AG04450 (cell line): ENCODE data around the gene SLC6A19. TPM values are rescaled to one million over a fixed set of nuclear protein-coding genes. Genes with fewer than 3 reads are reported as not detected.

Source experiments
- CTCF ChIA-PET: fragments of 300-600, 350-600 bp; formaldehyde crosslinking; extraction: SDS; loops from one replicate; lab custom pipeline; 2022; ENCODE audit warnings: antibody characterized with exemption, inconsistent platforms; lab: Charles Lee
- POLR2A ChIA-PET: fragments of 350-600 bp; formaldehyde crosslinking; extraction: SDS; loops from one replicate; lab custom pipeline; 2021; ENCODE audit warnings: antibody characterized with exemption, inconsistent platforms; lab: Yijun Ruan, JAX
- DNase-seq: peaks from one replicate; pipeline ENCODE4 v3.0.0-alpha.2; 2011; ENCODE audit warnings: low read depth, low spot score
- H3K27ac ChIP-seq: one replicate; pipeline ENCODE4 v1.5.1; 2012; ENCODE audit warnings: low read depth, low read length, control low read depth
- H3K27me3 ChIP-seq: one replicate; pipeline ENCODE4 v1.6.0; 2012; ENCODE audit warnings: low read length; ENCODE audit not compliant: control insufficient read depth, insufficient read depth
- H3K4me3 ChIP-seq: 2 replicates; pipeline ENCODE4 v1.5.1; 2011; ENCODE audit warnings: mild to moderate bottlenecking, low read depth, low read length, control low read depth
- H3K9me3 ChIP-seq: 2 replicates; pipeline ENCODE4 v1.5.1; 2012; ENCODE audit warnings: low read length; ENCODE audit not compliant: control insufficient read depth, insufficient read depth
- CTCF ChIP-seq: IDR thresholded peaks from 2 replicates; pipeline ENCODE4 v1.5.1; 2011; ENCODE audit warnings: low read depth, low read length, control low read depth, inconsistent platforms
- polyA plus RNA-seq: library from polyadenylated mRNA; depleted of rRNA; stranded (reverse); fragments of >200 nt; gene quantifications from 2 replicates; pipeline ENCODE4 v1.2.3, GENCODE V29; 2011

The SLC6A19 gene
- polyA plus RNA-seq, 1 experiment = not detected

- no peak for TF ChIP-seq CTCF
- CTCF ChIA-PET = no interaction called here
- POLR2A ChIA-PET = no interaction called here
- DNase-seq = no peak
- Histone ChIP-seq H3K27me3 (no peaks in the 10 kb centered on the region), H3K27ac (no peak overlapping the region), H3K9me3 (peaks cover 46% of the 10 kb centered on the region), H3K4me3 (no peak overlapping the region)
Observed at GRCh38 chr5:1246711-1247431, 45.5 kb downstream of the SLC6A19 start.

GRCh38 chr5:1247811-1248210 is 46.4 kb downstream of the SLC6A19 start:
- Histone ChIP-seq H3K27ac (no peak overlapping the region), H3K4me3 (no peak overlapping the region), H3K27me3 (no peaks in the 10 kb centered on the region), H3K9me3 (peaks cover 45% of the 10 kb centered on the region)
- no peak for DNase-seq
- no peak for TF ChIP-seq CTCF
- ChIA-PET POLR2A (no interaction called here), CTCF (no interaction called here)

GRCh38 chr5:1249366-1250280 is 48.2 kb downstream of the SLC6A19 start:
- ChIA-PET CTCF (no interaction called here), POLR2A (no interaction called here)
- TF ChIP-seq CTCF = no peak
- no peak for DNase-seq
- H3K27ac ChIP-seq = no peak overlapping the region
- no peaks in the 10 kb centered on the region for H3K27me3 ChIP-seq
- peaks cover 46% of the 10 kb centered on the region for H3K9me3 ChIP-seq
- H3K4me3 ChIP-seq = no peak overlapping the region

- Histone ChIP-seq H3K4me3 (no peak overlapping the region), H3K9me3 (peaks cover 44% of the 10 kb centered on the region), H3K27me3 (no peaks in the 10 kb centered on the region), H3K27ac (no peak overlapping the region)
- POLR2A ChIA-PET = no interaction called here
- no peak for TF ChIP-seq CTCF
- CTCF ChIA-PET = no interaction called here
- DNase-seq = no peak
Observed at GRCh38 chr5:1251678-1252580, 50.5 kb downstream of the SLC6A19 start.
